HG03103 (cell line): ENCODE measurements around the gene NTN1.
"Not testable (repeated sequence)": the region's sequence is repeated elsewhere in the genome, so short reads cannot be mapped to it uniquely, and the experiment has no call there.

Experiments
- ATAC-seq: cut with Tn5 transposase; IDR thresholded peaks from one replicate; pipeline ENCODE4 v1.9.1; 2021; ENCODE audit warnings: low read depth; ENCODE audit not compliant: unreplicated experiment

Gene NTN1

GRCh38 chr17:9240659-9241370 lies 219.5 kb downstream of the NTN1 start:
- ATAC-seq = no peak

- no peak for ATAC-seq
Measured at GRCh38 chr17:9241371-9241712, 220.0 kb downstream of the NTN1 start.

- ATAC-seq = no peak
Measured at GRCh38 chr17:9241774-9242496, 220.6 kb downstream of the NTN1 start.

- no peak for ATAC-seq
Measured at GRCh38 chr17:9242497-9242881, 221.2 kb downstream of the NTN1 start.

- no peak for ATAC-seq
Measured at GRCh38 chr17:9242983-9243382, 221.7 kb downstream of the NTN1 start.

GRCh38 chr17:9244066-9245052 lies 223.0 kb downstream of the NTN1 start:
- ATAC-seq = no peak

- ATAC-seq = no peak
Measured at GRCh38 chr17:9247401-9247938, 226.2 kb downstream of the NTN1 start.

- ATAC-seq = no peak
Measured at GRCh38 chr17:9249245-9249953, 228.1 kb downstream of the NTN1 start.

GRCh38 chr17:9251273-9251672 lies 230.0 kb downstream of the NTN1 start:
- no peak for ATAC-seq

GRCh38 chr17:9253308-9253707 lies 232.0 kb downstream of the NTN1 start:
- no peak for ATAC-seq

GRCh38 chr17:9254841-9255240 lies 233.5 kb downstream of the NTN1 start:
- ATAC-seq = no peak

GRCh38 chr17:9255833-9256232 lies 234.5 kb downstream of the NTN1 start:
- no peak for ATAC-seq

GRCh38 chr17:9256361-9256750 lies 235.0 kb downstream of the NTN1 start:
- no peak for ATAC-seq

- ATAC-seq = no peak
Measured at GRCh38 chr17:9256751-9257629, 235.7 kb downstream of the NTN1 start.

GRCh38 chr17:9257630-9257965 lies 236.3 kb downstream of the NTN1 start:
- ATAC-seq = not testable (repeated sequence)

- no peak for ATAC-seq
Measured at GRCh38 chr17:9258115-9259015, 237.1 kb downstream of the NTN1 start.

- no peak for ATAC-seq
Measured at GRCh38 chr17:9259419-9259818, 238.1 kb downstream of the NTN1 start.
